B cell (primary cell): ENCODE results near the gene XPC. TPM values are rescaled to one million over a fixed set of nuclear protein-coding genes. Genes with fewer than 3 reads are reported as not detected.

Experiments used
- ATAC-seq: fragments of 200-7000 bp; cut with Tn5 transposase; one replicate; pipeline ENCODE4 v1.10.0; 2021; ENCODE audit warnings: low read depth, mild to moderate bottlenecking, moderate number of reproducible peaks, moderate library complexity
- CTCF ChIA-PET: fragments of 350-600 bp; sonication (Branson Sonifier 250); formaldehyde crosslinking; loops from one replicate; lab custom pipeline; 2021; ENCODE audit warnings: antibody characterized with exemption, inconsistent platforms; lab: Charles Lee
- POLR2A ChIA-PET: fragments of 350-600 bp; sonication (Branson Sonifier 250); formaldehyde crosslinking; loops from one replicate; lab custom pipeline; 2021; ENCODE audit warnings: antibody characterized with exemption; lab: Charles Lee
- DNase-seq: peaks from one replicate; pipeline ENCODE4 v3.0.0; 2013
- H2AFZ ChIP-seq: 2 replicates; pipeline ENCODE4 v1.6.1; 2012; ENCODE audit warnings: mild to moderate bottlenecking, low read depth, low read length; ENCODE audit not compliant: insufficient read depth, poor library complexity, severe bottlenecking
- H3K27ac ChIP-seq, 2 donors: 1 replicate in 1 of 2; 2 replicates in 1 of 2; pipeline ENCODE4 v1.5.1; 2012 to 2013; ENCODE audit warnings: low read length in 2 of 2, mild to moderate bottlenecking in 2 of 2, moderate library complexity in 1 of 2
- H3K27me3 ChIP-seq, 4 experiments: fragments of 200-600 bp in 1 of 4; sonication (generic) in 1 of 4; replicated peaks in 1 of 4; 1 replicate in 2 of 4; 2 replicates in 2 of 4; pipeline versions ENCODE4 v1.6.1 to v1.7.0; 2013 to 2016; ENCODE audit warnings: low read length in 3 of 4, mild to moderate bottlenecking in 2 of 4, mixed read lengths in 1 of 4, moderate library complexity in 1 of 4; ENCODE audit not compliant: insufficient read depth in 4 of 4, control insufficient read depth in 3 of 4; ENCODE audit errors: control extremely low read depth in 1 of 4
- H3K36me3 ChIP-seq, 2 experiments: replicated peaks in 1 of 2; 1 replicate in 1 of 2; 2 replicates in 1 of 2; pipeline versions ENCODE4 v1.6.1 to v1.7.1; 2013; ENCODE audit warnings: low read length in 1 of 2; ENCODE audit not compliant: insufficient read depth in 2 of 2, control insufficient read depth in 1 of 2; ENCODE audit errors: control extremely low read depth in 1 of 2, extremely low read depth in 1 of 2
- H3K4me1 ChIP-seq, 2 donors: fragments of 200-600 bp in 1 of 2; sonication (generic) in 1 of 2; 1 replicate in 1 of 2; 2 replicates in 1 of 2; pipeline versions ENCODE4 v1.5.1 to v1.6.1; 2013 to 2017; ENCODE audit warnings: low read length in 2 of 2; ENCODE audit not compliant: control insufficient read depth in 2 of 2, insufficient read depth in 2 of 2
- H3K4me2 ChIP-seq: replicated peaks from 2 replicates; pipeline ENCODE3; 2012; ENCODE audit warnings: mild to moderate bottlenecking, low read depth, low read length; ENCODE audit not compliant: poor library complexity, severe bottlenecking
- H3K4me3 ChIP-seq, 5 experiments: fragments of 200-600 bp in 1 of 5; sonication (generic) in 1 of 5; 1 replicate in 3 of 5; 2 replicates in 2 of 5; pipeline versions ENCODE4 v1.5.1 to v1.7.0; 2011 to 2016; ENCODE audit warnings: low read length in 4 of 5, mild to moderate bottlenecking in 4 of 5, low read depth in 2 of 5, control low read depth in 1 of 5, moderate library complexity in 1 of 5; ENCODE audit not compliant: insufficient read depth in 1 of 5; ENCODE audit errors: control extremely low read depth in 1 of 5, extremely low read depth in 1 of 5
- H3K79me2 ChIP-seq: fragments of 200-600 bp; sonication (generic); one replicate; pipeline ENCODE4 v1.6.0; 2016; ENCODE audit warnings: low read length; ENCODE audit not compliant: control insufficient read depth, insufficient read depth
- H3K9ac ChIP-seq: fragments of 200-600 bp; sonication (generic); 2 replicates; pipeline ENCODE4 v1.6.1; 2017; ENCODE audit warnings: mild to moderate bottlenecking, low read length, moderate library complexity
- H3K9me3 ChIP-seq, 3 donors: one replicate each; pipeline versions ENCODE4 v1.6.1 to v1.7.1; 2013; ENCODE audit warnings: low read length in 2 of 3; ENCODE audit not compliant: control insufficient read depth in 2 of 3, insufficient read depth in 1 of 3; ENCODE audit errors: control extremely low read depth in 1 of 3
- H4K20me1 ChIP-seq: 2 replicates; pipeline ENCODE4 v1.6.0; 2012; ENCODE audit warnings: mild to moderate bottlenecking, low read length; ENCODE audit not compliant: insufficient read depth, control insufficient read depth, poor library complexity, severe bottlenecking
- H3K27ac Mint-ChIP-seq: one replicate; pipeline ENCODE4 v1.8.0; 2021; ENCODE audit warnings: mixed read lengths
- H3K27me3 Mint-ChIP-seq: one replicate; pipeline ENCODE4 v1.8.0; 2021; ENCODE audit warnings: mixed read lengths
- H3K4me1 Mint-ChIP-seq: one replicate; pipeline ENCODE4 v1.8.0; 2021; ENCODE audit warnings: mixed read lengths
- H3K4me3 Mint-ChIP-seq: one replicate; pipeline ENCODE4 v1.8.0; 2021; ENCODE audit warnings: mixed read lengths
- H3K9me3 Mint-ChIP-seq: one replicate; pipeline ENCODE4 v1.8.0; 2022; ENCODE audit warnings: mixed read lengths; ENCODE audit not compliant: insufficient read depth
- CTCF ChIP-seq: fragments of 200-600 bp; IDR thresholded peaks from one replicate; pipeline ENCODE4 v1.8.0; 2022; ENCODE audit warnings: antibody characterized with exemption, mild to moderate bottlenecking
- EZH2 ChIP-seq: IDR thresholded peaks from 2 replicates; pipeline ENCODE4 v1.6.1; 2012; ENCODE audit warnings: borderline replicate concordance, low read depth, mild to moderate bottlenecking, moderate library complexity, low read length; ENCODE audit not compliant: insufficient read depth, poor library complexity, severe bottlenecking
- WGBS: methylation state at CpG from one replicate; pipeline ENCODE4 v1.1.5; 2013; ENCODE audit warnings: missing lambda C conversion rate; ENCODE audit not compliant: insufficient coverage; 5-methylcytosine and 5-hydroxymethylcytosine counted together
- intact Hi-C: fragments of 100-400 bp; cut with micrococcal nuclease; formaldehyde crosslinking; loops from one replicate; pipeline ENCODE4 v1.10.0; 2022
- polyA plus RNA-seq: library from polyadenylated mRNA; depleted of rRNA; stranded (reverse); fragments of >200 nt; gene quantifications from 2 replicates; pipeline ENCODE4 v1.2.3, GENCODE V29; 2012
- total RNA-seq, 2 donors: library from RNA; stranded (reverse); fragments of 120-200 nt in 1 of 2; gene quantifications; 1 replicate in 1 of 2; 2 replicates in 1 of 2; pipeline versions ENCODE4 v1.2.3 to v1.2.4, GENCODE V29; 2013 to 2022

Gene XPC
- total and polyA plus RNA-seq, 2 donors (not counting 1 experiment from before 2014, with no cell fraction given): 22.5 to 67.6 TPM

GRCh38 chr3:14161282-14161681 lies 17.1 kb downstream of the XPC start:
- POLR2A ChIA-PET: no interaction called here
- no peaks in the 10 kb centered on the region for H3K27me3 Mint-ChIP-seq

GRCh38 chr3:14159426-14159825 lies 19.0 kb downstream of the XPC start:
- H4K20me1 ChIP-seq: no peaks in the 10 kb centered on the region
- no peak overlapping the region for H3K9ac ChIP-seq
- no peak overlapping the region for H3K4me3 ChIP-seq
- Mint-ChIP-seq H3K4me1 (no peaks in the 10 kb centered on the region), H3K9me3 (peaks cover 10% of the 10 kb centered on the region), H3K27ac (no peak overlapping the region), H3K4me3 (no peak overlapping the region), H3K27me3 (no peaks in the 10 kb centered on the region)
- no peak overlapping the region for H3K27ac ChIP-seq
- ATAC-seq (no peak), DNase-seq (no peak)
- H3K9me3 ChIP-seq: peaks cover 0 to 13% (median 12%) of the 10 kb centered on the region in 3 donors
- CTCF ChIA-PET: no interaction called here
- intact Hi-C loops: no loop called here
- POLR2A ChIA-PET: no interaction called here
- peaks cover 33 to 91% of the 10 kb centered on the region in 2 experiments for H3K36me3 ChIP-seq
- H3K27me3 ChIP-seq: no peaks in the 10 kb centered on the region
- H2AFZ ChIP-seq: no peak overlapping the region
- peaks cover 6% of the 10 kb centered on the region for H3K79me2 ChIP-seq
- WGBS: 94% methylated on average over 5 of the region's 8 CpGs
- H3K4me1 ChIP-seq: no peaks in the 10 kb centered on the region
- no peak overlapping the region for H3K4me2 ChIP-seq
- TF ChIP-seq EZH2 (no peak), CTCF (no peak)

More at GRCh38 chr3:14161282-14161681, 17.1 kb downstream of the XPC start:
- H3K4me3 ChIP-seq: no peak overlapping the region
- H3K36me3 ChIP-seq: peaks cover 31 to 98% of the 10 kb centered on the region in 2 experiments
- H3K4me1 ChIP-seq: no peaks in the 10 kb centered on the region
- H3K27ac ChIP-seq: no peak overlapping the region
- H3K9ac ChIP-seq: no peak overlapping the region
- H3K9me3 ChIP-seq: peaks cover 0 to 13% (median 12%) of the 10 kb centered on the region in 3 donors
- no peak overlapping the region for H3K4me2 ChIP-seq
- TF ChIP-seq EZH2 (no peak), CTCF (no peak)
- H2AFZ ChIP-seq: no peak overlapping the region
- CTCF ChIA-PET: no interaction called here
- H3K4me3 Mint-ChIP-seq: no peak overlapping the region
- H3K27me3 ChIP-seq: no peaks in the 10 kb centered on the region
- no peaks in the 10 kb centered on the region for H4K20me1 ChIP-seq
- H3K9me3 Mint-ChIP-seq: peaks cover 10% of the 10 kb centered on the region
- no peak overlapping the region for H3K27ac Mint-ChIP-seq
- no peak for ATAC-seq
- no peak for DNase-seq
- H3K79me2 ChIP-seq: peaks cover 6% of the 10 kb centered on the region
- WGBS: no CpG with 5 or more reads among the region's 2 CpGs
- H3K4me1 Mint-ChIP-seq: no peaks in the 10 kb centered on the region
- intact Hi-C loops: loop anchor here (5.0 kb wide), 1 partner anchor 39 kb away; the partner anchor contains the start of gene CHCHD4
